ENCODE measurements around the gene MTCH1.

Gene MTCH1

GRCh38 chr6:36924778-36925374, 61.1 kb downstream of the MTCH1 start:
- no peaks in the 10 kb centered on the region for H3K4me1 ChIP-seq (ENCODE audit: control insufficient read depth, low read depth, low read length)
- H3K36me3 ChIP-seq (ENCODE audit: control insufficient read depth, low read depth, low read length): no peaks in the 10 kb centered on the region
- no peak overlapping the region for H3K4me3 ChIP-seq (ENCODE audit: low read length)
- no peak overlapping the region for H3K9ac ChIP-seq (ENCODE audit: low read length)
- no peaks in the 10 kb centered on the region for H3K9me3 ChIP-seq (ENCODE audit: control insufficient read depth, low read depth, low read length)
- no peak overlapping the region for H3K27ac ChIP-seq (ENCODE audit: low read length)
- no peaks in the 10 kb centered on the region for H3K27me3 ChIP-seq (ENCODE audit: control insufficient read depth, insufficient read depth, low read length)

- Histone ChIP-seq H3K27ac (ENCODE audit: low read length) (no peak overlapping the region), H3K9me3 (ENCODE audit: control insufficient read depth, low read depth, low read length) (no peaks in the 10 kb centered on the region), H3K36me3 (ENCODE audit: control insufficient read depth, low read depth, low read length) (no peaks in the 10 kb centered on the region), H3K4me3 (ENCODE audit: low read length) (no peak overlapping the region), H3K9ac (ENCODE audit: low read length) (no peak overlapping the region), H3K27me3 (ENCODE audit: control insufficient read depth, insufficient read depth, low read length) (no peaks in the 10 kb centered on the region), H3K4me1 (ENCODE audit: control insufficient read depth, low read depth, low read length) (no peaks in the 10 kb centered on the region)
These were observed 61.9 kb downstream of the MTCH1 start for GRCh38 chr6:36924131-36924530.

GRCh38 chr6:36920546-36920945, 65.5 kb downstream of the MTCH1 start:
- H3K4me3 ChIP-seq (ENCODE audit: low read length): no peak overlapping the region
- H3K4me1 ChIP-seq (ENCODE audit: control insufficient read depth, low read depth, low read length): no peaks in the 10 kb centered on the region
- H3K27ac ChIP-seq (ENCODE audit: low read length): no peak overlapping the region
- no peak overlapping the region for H3K9ac ChIP-seq (ENCODE audit: low read length)
- H3K27me3 ChIP-seq (ENCODE audit: control insufficient read depth, insufficient read depth, low read length): no peaks in the 10 kb centered on the region
- no peaks in the 10 kb centered on the region for H3K36me3 ChIP-seq (ENCODE audit: control insufficient read depth, low read depth, low read length)
- no peaks in the 10 kb centered on the region for H3K9me3 ChIP-seq (ENCODE audit: control insufficient read depth, low read depth, low read length)

- no peak overlapping the region for H3K9ac ChIP-seq (ENCODE audit: low read length)
- H3K36me3 ChIP-seq (ENCODE audit: control insufficient read depth, low read depth, low read length): no peaks in the 10 kb centered on the region
- H3K4me3 ChIP-seq (ENCODE audit: low read length): no peak overlapping the region
- H3K27me3 ChIP-seq (ENCODE audit: control insufficient read depth, insufficient read depth, low read length): no peaks in the 10 kb centered on the region
- no peak overlapping the region for H3K27ac ChIP-seq (ENCODE audit: low read length)
- H3K9me3 ChIP-seq (ENCODE audit: control insufficient read depth, low read depth, low read length): no peaks in the 10 kb centered on the region
- no peaks in the 10 kb centered on the region for H3K4me1 ChIP-seq (ENCODE audit: control insufficient read depth, low read depth, low read length)
These were observed 65.9 kb downstream of the MTCH1 start for GRCh38 chr6:36920049-36920448.

Measured in iPS-18a (cell line).